H1 (cell line): ENCODE results near the gene ZRANB1. TPM values are rescaled to one million over a fixed set of nuclear protein-coding genes. Genes with fewer than 3 reads are reported as not detected.

ENCODE experiments used
- ATF2 ChIP-seq: IDR thresholded peaks from 2 replicates; pipeline ENCODE4 v1.6.1; 2012; ENCODE audit warnings: low read length, inconsistent platforms
- CHD7 ChIP-seq: fragments of 300-600 bp; sonication (generic); IDR thresholded peaks from 2 replicates; pipeline ENCODE4 v1.7.1; 2012; ENCODE audit warnings: low read length, moderate library complexity, mild to moderate bottlenecking, inconsistent platforms; ENCODE audit not compliant: insufficient replicate concordance
- JUND ChIP-seq: IDR thresholded peaks from 2 replicates; pipeline ENCODE4 v1.6.1; 2011; ENCODE audit warnings: mild to moderate bottlenecking, improper control_type of control experiment, low read length
- RBBP5 ChIP-seq: IDR thresholded peaks from 2 replicates; pipeline ENCODE4 v1.7.1; 2012; ENCODE audit warnings: low read depth, mild to moderate bottlenecking, inconsistent platforms, low read length, moderate library complexity, borderline replicate concordance
- SUZ12 ChIP-seq: fragments of 200-600 bp; sonication (generic); IDR thresholded peaks from 2 replicates; pipeline ENCODE4 v1.6.1; 2012; ENCODE audit warnings: mild to moderate bottlenecking, inconsistent platforms, low read length, moderate library complexity, mixed read lengths
- TAF1 ChIP-seq: IDR thresholded peaks from 2 replicates; pipeline ENCODE4 v1.6.1; 2011; ENCODE audit warnings: mild to moderate bottlenecking, low read depth, low read length
- TBP ChIP-seq: IDR thresholded peaks from 2 replicates; pipeline ENCODE4 v1.6.1; 2011; ENCODE audit warnings: low read depth, low read length, improper control_type of control experiment
- polyA plus RNA-seq, 7 experiments: library from polyadenylated mRNA; depleted of rRNA in 3 of 7; stranded (reverse) in 5 of 7; unstranded in 2 of 7; fragments of >200 nt in 5 of 7; fragments of 200-250 nt in 2 of 7; gene quantifications; 1 replicate in 5 of 7; 2 replicates in 1 of 7; 4 replicates in 1 of 7; pipeline versions ENCODE4 v1.2.1 to v1.2.3, GENCODE V29; 2011 to 2013; ENCODE audit warnings: missing spikeins in 2 of 7, mixed read lengths in 2 of 7
- total RNA-seq: library from RNA; stranded (reverse); fragmentation: NEBNext Ultra II Directional; extraction: Animal tissue kit (Norgen Biotek cat#: 25700); gene quantifications from 2 replicates; pipeline ENCODE4 v1.2.1, GENCODE V29; 2021

Gene ZRANB1
- total and polyA plus RNA-seq, 2 of the 8 experiments (the other 6 are each of a cell fraction or from before 2014, with no cell fraction given): 6.1 to 19.9 TPM

DNA sequence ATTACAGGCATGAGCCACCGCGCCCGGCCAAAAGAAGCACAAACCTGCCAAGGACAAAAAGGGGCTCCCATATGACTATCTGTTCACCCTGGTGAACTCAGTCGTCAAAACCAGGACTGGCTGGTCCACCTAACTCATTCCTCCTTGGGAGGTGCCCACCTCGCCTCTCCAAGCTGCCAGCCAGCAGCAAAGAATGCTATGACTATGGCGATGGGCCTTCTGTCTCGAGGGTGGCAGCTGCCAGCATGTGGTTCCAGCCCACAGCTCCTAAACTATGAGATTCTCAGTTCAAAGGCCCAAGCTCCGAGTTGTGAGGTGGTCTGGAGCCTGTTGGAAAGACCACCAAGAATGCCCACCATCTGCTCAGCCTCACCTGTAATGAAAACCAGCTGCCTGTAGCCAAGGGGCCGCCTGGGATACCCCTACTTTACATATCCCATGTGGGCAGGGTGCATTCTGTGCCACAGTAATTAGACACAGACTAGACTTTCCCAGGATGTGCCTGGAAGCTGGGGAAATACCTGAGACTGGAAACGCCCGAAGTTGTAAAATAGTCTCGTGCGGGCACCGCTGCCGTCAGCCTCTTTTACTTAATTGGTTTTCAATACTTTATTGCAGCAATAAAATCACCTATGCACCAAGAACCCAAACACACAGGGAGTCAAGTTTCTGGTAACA is 71.1 kb downstream of the ZRANB1 start (continued):
- no peak for TF ChIP-seq CHD7
- no peak for TF ChIP-seq ATF2
- no peak for TF ChIP-seq TAF1
- TF ChIP-seq RBBP5: no peak
- TF ChIP-seq SUZ12: no peak
- TF ChIP-seq JUND: no peak
- no peak for TF ChIP-seq TBP
